Pancreas (tissue), 10 donors: ENCODE results near the gene LUZP2. TPM values are rescaled to one million over a fixed set of nuclear protein-coding genes. Genes with fewer than 3 reads are reported as not detected.
A peak's percentile ranks its signal among the peaks of the same experiment; 100 is the strongest.

ENCODE experiments used
- ATAC-seq, 4 donors: fragments of 200-7000 bp; cut with Tn5 transposase; one replicate each; pipeline versions ENCODE4 v1.8.0 to v1.9.1; 2020; ENCODE audit warnings: mild to moderate bottlenecking in 4 of 4, moderate library complexity in 4 of 4
- DNase-seq, 6 donors: peaks; one replicate each; pipeline ENCODE4 v3.0.0-alpha.2; 2020
- FAIRE-seq: peaks from 2 replicates; lab custom pipeline; 2012; peaks lifted over from hg19 to GRCh38; lab: Jason Lieb, UNC
- H3K27ac ChIP-seq, 4 donors: fragments of 200-600 bp; sonication (generic); 1 replicate in 3 of 4; 2 replicates in 1 of 4; pipeline versions ENCODE4 v1.5.0 to v1.8.0; 2020
- H3K27me3 ChIP-seq, 4 donors: fragments of 200-600 bp; one replicate each; pipeline ENCODE4 v1.8.0; 2021
- H3K36me3 ChIP-seq, 3 donors: fragments of 200-600 bp; sonication (generic) in 1 of 3; one replicate each; pipeline versions ENCODE4 v1.5.0 to v1.8.0; 2020 to 2021
- H3K4me1 ChIP-seq, 3 donors: fragments of 200-600 bp; one replicate each; pipeline ENCODE4 v1.8.0; 2021
- H3K4me3 ChIP-seq, 4 donors: fragments of 200-600 bp; sonication (generic) in 2 of 4; one replicate each; pipeline versions ENCODE4 v1.5.0 to v1.8.0; 2020 to 2021
- H3K9me3 ChIP-seq, 4 donors: fragments of 200-600 bp; one replicate each; pipeline ENCODE4 v1.8.0; 2021
- WGBS, 2 donors: extraction: QIAGEN DNeasy Blood & Tissue Kit; methylation state at CpG; one replicate each; pipeline ENCODE4 v1.1.7; 2013; 5-methylcytosine and 5-hydroxymethylcytosine counted together
- intact Hi-C, 3 donors: fragments of 100-400 bp; cut with DNase I; formaldehyde crosslinking; loops; one replicate each; pipeline versions ENCODE4 v1.11.1 to v1.14.2; 2022
- polyA plus RNA-seq, 2 donors: library from polyadenylated mRNA; stranded (reverse); fragments of 200-250 nt; gene quantifications; one replicate each; pipeline ENCODE4 v1.2.3, GENCODE V29; 2013
- total RNA-seq, 6 donors: library from RNA; stranded (reverse); fragmentation: NEBNext Ultra II Directional in 4 of 6; extraction: Animal tissue kit (Norgen Biotek cat#: 25700) in 4 of 6; gene quantifications; one replicate each; pipeline versions ENCODE4 v1.2.1 to v1.2.4, GENCODE V29; 2021 to 2023
- TF ChIP-seq, protein P1 (sequence below), 4 donors: fragments of 200-600 bp; sonication (generic) in 3 of 4; IDR thresholded peaks; one replicate each; pipeline versions ENCODE4 v1.5.0 to v1.8.0; 2021; ENCODE audit warnings: antibody characterized with exemption in 4 of 4
- donor health status: healthy with polysubstance abuse.
- donor health status: DM: no; HTN: no; CAD: no; lungs with moderate emphysema.
- donor health status: DM: no; HTN: no; CAD: no.
- donor health status: control.
- donor health status: control.
- donor health status: Bipolar disorder and iron deficiency.
- donor health status: DM: yes; HTN: yes; CAD: no.
- donor health status: DM: no; HTN: no; CAD: no.
- donor health status: DM: no; HTN: no; CAD: no.
- donor health status: DM: yes; HTN: yes; CAD: no.

LUZP2 gene
- total and polyA plus RNA-seq, 8 donors = 0.04 to 0.19 (median 0.07) TPM; not detected in 3

DNA sequence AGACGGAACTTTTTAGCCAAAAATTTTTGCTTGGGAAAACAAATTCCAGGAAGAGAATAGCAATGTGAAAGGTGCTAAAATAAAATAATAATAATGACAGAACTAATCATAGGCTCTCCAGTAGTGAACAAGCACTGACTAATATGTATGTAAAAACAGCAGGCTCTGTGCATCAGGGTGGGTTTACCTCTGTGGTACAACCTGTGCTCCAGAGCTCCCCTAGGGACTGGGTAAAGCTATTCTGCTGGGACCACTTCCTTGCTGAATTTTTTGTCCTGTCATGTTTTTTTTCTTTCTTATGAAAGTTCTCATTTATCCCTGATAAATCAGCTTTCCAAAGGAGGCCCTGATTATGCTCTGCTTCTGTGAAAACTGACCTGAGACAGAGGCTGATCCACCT, 18.8 kb downstream of the LUZP2 start:
- no peaks in the 10 kb centered on the region for H3K36me3 ChIP-seq
- H3K4me3 ChIP-seq = no peak overlapping the region
- H3K9me3 ChIP-seq = no peaks in the 10 kb centered on the region
- no peak for DNase-seq
- TF ChIP-seq, protein P1, sequence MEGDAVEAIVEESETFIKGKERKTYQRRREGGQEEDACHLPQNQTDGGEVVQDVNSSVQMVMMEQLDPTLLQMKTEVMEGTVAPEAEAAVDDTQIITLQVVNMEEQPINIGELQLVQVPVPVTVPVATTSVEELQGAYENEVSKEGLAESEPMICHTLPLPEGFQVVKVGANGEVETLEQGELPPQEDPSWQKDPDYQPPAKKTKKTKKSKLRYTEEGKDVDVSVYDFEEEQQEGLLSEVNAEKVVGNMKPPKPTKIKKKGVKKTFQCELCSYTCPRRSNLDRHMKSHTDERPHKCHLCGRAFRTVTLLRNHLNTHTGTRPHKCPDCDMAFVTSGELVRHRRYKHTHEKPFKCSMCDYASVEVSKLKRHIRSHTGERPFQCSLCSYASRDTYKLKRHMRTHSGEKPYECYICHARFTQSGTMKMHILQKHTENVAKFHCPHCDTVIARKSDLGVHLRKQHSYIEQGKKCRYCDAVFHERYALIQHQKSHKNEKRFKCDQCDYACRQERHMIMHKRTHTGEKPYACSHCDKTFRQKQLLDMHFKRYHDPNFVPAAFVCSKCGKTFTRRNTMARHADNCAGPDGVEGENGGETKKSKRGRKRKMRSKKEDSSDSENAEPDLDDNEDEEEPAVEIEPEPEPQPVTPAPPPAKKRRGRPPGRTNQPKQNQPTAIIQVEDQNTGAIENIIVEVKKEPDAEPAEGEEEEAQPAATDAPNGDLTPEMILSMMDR (IDR thresholded peaks at IDR 0.05) = no peak
- H3K27ac ChIP-seq = no peak overlapping the region
- 68 to 90% methylated on average over 1 of the region's 1 CpG for WGBS, 2 donors
- intact Hi-C loops = no loop called here
- FAIRE-seq = no peak
- H3K4me1 ChIP-seq = no peaks in the 10 kb centered on the region
- no peak for ATAC-seq
- H3K27me3 ChIP-seq = no peaks in the 10 kb centered on the region

DNA sequence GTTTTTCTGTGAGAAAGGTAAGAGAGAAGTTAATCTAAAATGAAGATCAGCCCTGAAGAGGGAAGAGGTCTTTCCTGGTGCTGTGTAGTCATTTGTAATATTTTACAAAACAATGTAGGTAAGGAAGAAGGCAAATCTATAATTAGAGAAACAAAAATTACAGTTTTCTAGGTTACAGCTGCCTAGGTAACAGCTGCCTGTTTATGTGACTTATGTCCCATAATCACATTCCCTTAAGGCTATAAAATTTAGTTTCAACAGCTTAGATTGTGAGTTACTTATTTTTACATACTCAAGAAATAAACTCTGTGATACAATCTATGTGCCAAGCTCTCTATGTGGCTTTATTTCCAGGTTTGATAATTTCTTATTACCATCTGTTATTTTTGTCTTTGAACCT, 19.8 kb downstream of the LUZP2 start:
- Histone ChIP-seq H3K27ac (no peak overlapping the region), H3K9me3 (no peaks in the 10 kb centered on the region), H3K27me3 (no peaks in the 10 kb centered on the region), H3K4me3 (no peak overlapping the region), H3K36me3 (no peaks in the 10 kb centered on the region), H3K4me1 (no peaks in the 10 kb centered on the region)
- intact Hi-C loops = no loop called here
- ATAC-seq (no peak), FAIRE-seq (peak; percentile 13), DNase-seq (no peak)
- TF ChIP-seq, protein P1 (IDR thresholded peaks at IDR 0.05) = no peak

DNA sequence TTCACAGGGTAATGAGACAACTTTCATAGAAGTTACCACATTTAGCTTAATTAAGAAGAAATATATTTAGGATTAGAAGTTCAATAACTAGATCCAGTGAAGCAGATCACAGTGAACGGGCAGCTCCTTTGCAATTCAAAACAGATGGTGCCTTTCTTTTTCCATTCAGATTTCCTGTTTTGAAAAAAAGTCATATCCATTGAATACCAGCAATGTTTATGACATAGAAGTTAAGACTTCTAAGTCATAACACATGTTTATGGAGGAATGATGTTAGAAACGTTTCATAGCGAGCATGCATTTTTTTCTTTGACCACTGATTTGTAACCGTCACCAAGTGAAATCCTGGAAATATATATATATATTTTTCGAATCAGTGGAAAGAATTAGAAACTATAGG, 24.7 kb downstream of the LUZP2 start:
- Histone ChIP-seq H3K27ac (no peak overlapping the region), H3K27me3 (no peaks in the 10 kb centered on the region), H3K9me3 (no peaks in the 10 kb centered on the region), H3K36me3 (no peaks in the 10 kb centered on the region), H3K4me1 (no peaks in the 10 kb centered on the region), H3K4me3 (no peak overlapping the region)
- intact Hi-C loops = no loop called here
- 64 to 84% methylated on average over 5 of the region's 5 CpGs for WGBS, 2 donors
- TF ChIP-seq, protein P1 (IDR thresholded peaks at IDR 0.05) = no peak
- FAIRE-seq (no peak), DNase-seq (no peak), ATAC-seq (no peak)

DNA sequence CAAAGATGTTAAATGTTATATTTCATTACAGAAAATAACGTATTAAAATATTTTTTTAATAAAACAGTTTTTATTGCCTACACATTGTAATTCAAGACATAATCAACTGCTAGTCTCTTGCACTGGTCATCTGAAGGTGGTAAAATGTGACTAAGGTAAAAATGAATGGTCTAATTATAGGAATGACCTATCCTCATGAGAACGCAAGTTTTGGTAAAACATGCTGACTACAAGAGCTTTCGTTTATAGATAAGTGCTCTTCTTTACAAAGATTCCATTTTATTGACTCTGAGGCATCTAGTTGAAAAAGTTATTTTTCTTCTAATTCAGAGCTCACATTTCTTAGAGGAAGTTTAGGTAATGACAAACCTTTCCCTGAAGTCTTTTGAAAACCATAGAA, 27.3 kb downstream of the LUZP2 start:
- Histone ChIP-seq H3K9me3 (no peaks in the 10 kb centered on the region), H3K4me1 (no peaks in the 10 kb centered on the region), H3K36me3 (no peaks in the 10 kb centered on the region), H3K4me3 (no peak overlapping the region), H3K27me3 (no peaks in the 10 kb centered on the region), H3K27ac (no peak overlapping the region)
- TF ChIP-seq, protein P1 (IDR thresholded peaks at IDR 0.05) = no peak
- FAIRE-seq (no peak), DNase-seq (no peak), ATAC-seq (no peak)
- intact Hi-C loops = no loop called here
- 48 to 52% methylated on average over 3 of the region's 3 CpGs for WGBS, 2 donors

DNA sequence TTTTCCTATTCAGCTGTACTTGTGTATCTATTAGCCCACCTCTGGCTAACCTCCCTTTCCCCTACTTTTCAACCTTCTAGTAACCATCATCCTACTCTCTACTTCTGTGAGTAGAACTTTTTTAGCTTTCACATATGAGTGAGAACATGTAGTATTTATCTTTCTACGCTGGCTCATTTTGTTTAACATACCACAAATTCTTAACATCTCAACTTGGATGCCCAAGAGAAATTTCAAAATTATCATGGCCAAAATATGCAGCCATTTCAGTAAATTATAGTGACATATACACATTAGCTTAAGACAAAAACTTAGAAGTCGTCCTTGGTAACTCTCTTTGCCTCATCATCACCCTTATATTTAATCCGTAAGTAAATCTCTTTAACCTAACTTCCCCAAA, 34.7 kb downstream of the LUZP2 start:
- ATAC-seq = no peak
- intact Hi-C loops = no loop called here
- DNase-seq = no peak
- H3K36me3 ChIP-seq = no peaks in the 10 kb centered on the region
- no peak for FAIRE-seq
- H3K4me3 ChIP-seq = no peak overlapping the region
- 24 to 32% methylated on average over 3 of the region's 3 CpGs for WGBS, 2 donors
- TF ChIP-seq, protein P1 (IDR thresholded peaks at IDR 0.05) = no peak
- no peaks in the 10 kb centered on the region for H3K4me1 ChIP-seq
- no peaks in the 10 kb centered on the region for H3K27me3 ChIP-seq
- no peaks in the 10 kb centered on the region for H3K9me3 ChIP-seq
- H3K27ac ChIP-seq = no peak overlapping the region
